ENCODE data around the gene DSTN.

DNA sequence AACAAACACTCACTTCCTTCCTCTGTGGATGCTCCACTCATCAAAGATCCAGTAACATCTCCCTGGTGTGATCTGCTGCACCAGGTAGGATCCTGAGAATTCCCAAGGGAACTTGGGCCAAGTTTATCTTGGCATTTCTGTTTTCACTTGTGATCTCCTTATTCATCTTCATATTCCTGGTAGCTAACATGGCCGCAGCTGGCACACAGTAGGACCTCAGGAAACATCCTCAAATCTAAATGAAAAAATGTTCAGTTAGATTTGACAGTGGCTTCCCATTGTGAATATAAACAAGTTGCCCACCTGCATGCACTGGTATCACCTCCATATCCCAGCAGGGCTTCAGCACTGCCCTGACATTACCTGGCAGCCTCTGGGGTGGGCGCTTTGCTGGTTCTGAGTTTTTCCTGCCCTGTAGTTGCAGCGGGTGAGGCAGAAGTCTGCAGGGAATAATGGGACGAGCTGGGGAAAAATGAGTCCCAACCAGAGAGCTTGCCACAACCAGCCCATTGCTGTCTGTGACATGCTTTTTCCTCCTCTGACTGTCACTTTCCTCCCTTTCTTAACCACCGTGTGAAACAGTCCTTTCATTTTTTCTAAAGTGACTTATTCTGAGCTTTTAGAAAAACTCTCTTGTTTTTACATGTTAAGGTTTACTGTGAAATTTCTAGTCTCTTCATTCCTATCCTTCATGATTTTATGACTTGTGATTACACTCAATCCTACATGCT is 9.4 kb upstream of the DSTN start:
- no peak for TF ChIP-seq POLR2A (IDR thresholded peaks at IDR 0.05)
- TF ChIP-seq CTCF (IDR thresholded peaks at IDR 0.05), result no peak
- no peak for TF ChIP-seq EP300 (IDR thresholded peaks at IDR 0.05)
- TF ChIP-seq POLR2AphosphoS5 (IDR thresholded peaks at IDR 0.05), result no peak

Data from stomach (tissue), 4 donors.